Measurements from ENCODE around the gene WFDC1.

WFDC1 gene, protein sequence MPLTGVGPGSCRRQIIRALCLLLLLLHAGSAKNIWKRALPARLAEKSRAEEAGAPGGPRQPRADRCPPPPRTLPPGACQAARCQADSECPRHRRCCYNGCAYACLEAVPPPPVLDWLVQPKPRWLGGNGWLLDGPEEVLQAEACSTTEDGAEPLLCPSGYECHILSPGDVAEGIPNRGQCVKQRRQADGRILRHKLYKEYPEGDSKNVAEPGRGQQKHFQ

DNA sequence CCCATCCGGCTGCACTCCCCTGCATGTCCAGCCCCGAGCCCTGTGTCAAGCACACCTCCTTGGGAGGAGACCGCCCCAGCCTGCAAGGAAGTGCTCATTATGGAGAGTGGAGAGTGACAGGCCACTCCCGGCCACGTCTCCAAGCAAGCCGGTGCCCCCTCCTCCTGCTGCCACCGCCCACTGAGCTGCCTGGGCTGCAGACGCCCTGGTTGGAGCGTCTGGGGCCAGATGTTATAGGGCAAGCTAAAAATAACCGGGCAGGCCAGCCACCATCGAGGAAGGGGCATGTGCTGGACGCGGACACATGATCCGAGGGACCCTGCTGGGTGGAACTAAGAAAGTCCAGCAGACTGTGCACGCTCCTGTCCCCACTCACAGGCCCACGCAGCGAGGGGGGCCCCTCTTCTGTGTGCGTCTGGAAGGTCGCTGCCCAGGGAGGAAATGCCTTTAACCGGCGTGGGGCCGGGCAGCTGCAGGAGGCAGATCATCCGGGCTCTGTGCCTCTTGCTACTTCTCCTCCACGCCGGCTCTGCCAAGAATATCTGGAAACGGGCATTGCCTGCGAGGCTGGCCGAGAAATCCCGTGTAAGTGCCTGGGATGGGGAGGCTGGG is at the start of gene WFDC1:
Gene WFDC1, plus strand, starts transcription at position 348 of the 612 bp plus-strand sequence. Its CDS starts 94 bp downstream, at position 442.
- no peak for DNase-seq

DNA sequence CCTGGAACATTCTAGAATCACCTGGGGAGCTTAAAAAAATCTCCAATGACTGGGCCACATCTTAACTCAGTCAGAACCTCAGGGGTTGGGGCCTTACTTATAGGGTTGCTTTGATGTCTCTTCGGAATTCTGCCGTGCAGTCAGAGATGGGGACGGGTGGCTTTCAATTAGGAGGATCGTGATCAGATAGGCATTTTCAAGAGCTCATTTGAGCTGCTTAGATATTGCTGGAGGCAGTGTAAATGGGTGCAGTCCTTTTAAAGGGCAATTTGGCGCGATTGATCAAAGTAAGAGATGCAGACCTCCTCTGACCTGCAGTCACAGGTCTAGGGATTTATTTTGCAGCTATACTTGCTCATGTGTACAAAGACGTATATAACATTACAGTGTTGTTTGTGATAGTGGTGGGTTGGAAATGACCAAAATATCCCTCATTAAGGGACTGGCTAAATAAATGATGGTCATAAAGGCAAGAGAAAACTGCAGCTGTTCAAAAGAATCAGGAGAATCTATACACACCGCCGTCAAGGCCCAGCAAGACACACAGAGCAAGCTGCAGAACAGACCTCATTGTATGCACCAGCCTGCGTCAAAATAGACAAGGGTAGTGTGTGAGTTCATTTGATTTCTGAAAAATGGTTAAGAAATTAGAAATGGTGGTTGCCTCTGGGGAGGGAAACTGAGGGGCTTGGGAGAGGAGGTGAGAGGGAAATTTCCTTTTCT is 48.6 kb upstream of the WFDC1 start:
- DNase-seq, result no peak

GRCh38 chr16:84246679-84247077 is 48.0 kb upstream of the WFDC1 start:
- no peak for DNase-seq

DNA sequence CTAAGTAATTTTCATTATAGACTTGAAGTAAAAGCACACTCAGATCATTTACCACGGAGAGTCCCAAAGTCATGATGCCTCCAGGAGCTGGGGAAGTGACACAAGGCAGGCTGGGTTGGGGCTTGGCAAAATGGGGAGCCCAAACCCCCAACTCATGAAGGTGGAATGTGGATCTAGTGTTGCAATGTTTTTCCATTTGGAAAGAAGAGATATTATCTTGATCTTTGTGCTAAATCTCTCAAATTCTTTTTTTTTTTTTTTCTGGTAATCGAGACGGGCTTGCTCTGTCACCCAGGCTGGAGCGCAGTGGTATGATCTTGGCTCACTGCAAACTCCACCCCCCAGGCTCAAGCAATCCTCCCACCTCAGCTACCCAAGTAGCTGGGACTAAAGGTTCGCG is 47.3 kb upstream of the WFDC1 start:
- no peak for DNase-seq

DNA sequence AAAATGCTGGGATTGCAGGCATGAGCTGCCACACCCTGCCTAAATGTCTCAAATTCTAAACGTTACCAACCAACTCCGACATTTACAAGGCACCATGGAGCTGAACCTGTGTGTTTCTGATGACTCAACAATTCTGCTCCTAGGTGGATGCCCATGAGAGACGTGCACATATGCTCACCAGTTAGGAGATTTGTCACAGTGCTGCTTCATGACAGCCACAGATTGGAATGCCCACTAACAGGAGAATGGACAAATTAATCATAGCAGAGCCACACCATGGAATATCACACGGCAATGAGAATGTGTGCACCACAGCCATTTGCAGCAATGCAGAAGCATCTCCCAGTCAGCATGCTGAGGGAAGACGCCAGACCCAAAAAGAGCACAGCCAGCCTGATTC is 46.8 kb upstream of the WFDC1 start:
- DNase-seq, result no peak

- no peak for DNase-seq
These were observed 42.5 kb upstream of the WFDC1 start for GRCh38 chr16:84252184-84252583.

GRCh38 chr16:84253173-84253572 is 41.5 kb upstream of the WFDC1 start:
- no peak for DNase-seq

DNA sequence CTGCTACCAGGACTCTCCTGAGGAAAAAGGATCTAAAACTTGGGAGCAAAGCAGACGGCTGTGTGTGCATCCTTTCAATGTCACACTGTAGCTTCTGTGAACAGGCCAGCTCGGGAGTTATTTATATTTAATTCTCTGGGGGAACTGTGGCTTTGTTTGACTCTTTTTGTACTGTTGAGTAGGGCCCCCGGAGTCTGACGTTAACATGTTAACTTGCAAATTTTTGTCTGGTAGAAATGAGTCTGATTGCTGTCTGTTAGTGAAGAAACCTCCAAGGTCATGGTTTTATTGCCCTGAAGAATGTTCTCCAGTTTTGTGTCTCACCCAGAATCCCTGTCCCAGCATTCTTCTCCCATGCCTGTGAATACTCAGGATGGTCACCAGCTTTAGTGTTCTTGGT is 40.6 kb upstream of the WFDC1 start:
- DNase-seq, result no peak

DNA sequence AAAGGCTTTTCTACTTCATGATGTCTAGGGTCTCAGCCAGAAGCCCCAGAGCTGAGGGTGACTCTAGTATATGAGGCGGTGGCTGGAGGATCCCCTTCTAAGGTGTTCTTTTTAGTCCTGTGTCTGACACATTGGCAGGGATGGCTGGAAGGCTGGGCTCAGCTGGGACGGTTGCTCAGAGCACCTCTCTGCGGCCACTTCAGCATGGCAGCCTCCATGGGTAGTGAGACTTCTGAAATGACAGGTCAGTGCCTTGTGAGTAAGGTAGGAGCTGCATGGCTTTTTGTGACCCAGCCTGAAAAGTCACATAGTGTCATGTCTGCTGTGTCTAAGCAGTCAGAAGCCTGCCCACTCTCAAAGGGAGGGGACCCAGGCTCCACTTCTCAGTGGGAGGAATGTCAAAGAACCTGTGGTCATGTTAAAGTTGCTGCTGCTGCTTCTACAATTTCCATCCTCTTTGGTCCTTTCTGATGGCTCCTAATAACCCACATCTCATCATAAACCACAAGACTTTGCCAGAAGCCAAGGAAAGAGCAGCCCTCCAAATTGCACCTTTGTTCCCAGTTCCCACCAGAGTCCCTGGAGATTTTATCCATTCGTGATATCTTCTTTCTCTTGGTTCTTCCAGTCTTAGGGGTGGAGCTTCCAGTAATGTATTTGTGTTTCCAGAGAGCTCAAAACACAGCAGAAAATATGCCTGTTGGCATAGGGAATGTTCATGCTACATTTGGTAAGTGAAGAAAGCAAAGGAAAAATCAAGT is 39.4 kb upstream of the WFDC1 start:
- DNase-seq, result no peak

GRCh38 chr16:84258266-84258665 is 36.4 kb upstream of the WFDC1 start:
- DNase-seq, result no peak

DNA sequence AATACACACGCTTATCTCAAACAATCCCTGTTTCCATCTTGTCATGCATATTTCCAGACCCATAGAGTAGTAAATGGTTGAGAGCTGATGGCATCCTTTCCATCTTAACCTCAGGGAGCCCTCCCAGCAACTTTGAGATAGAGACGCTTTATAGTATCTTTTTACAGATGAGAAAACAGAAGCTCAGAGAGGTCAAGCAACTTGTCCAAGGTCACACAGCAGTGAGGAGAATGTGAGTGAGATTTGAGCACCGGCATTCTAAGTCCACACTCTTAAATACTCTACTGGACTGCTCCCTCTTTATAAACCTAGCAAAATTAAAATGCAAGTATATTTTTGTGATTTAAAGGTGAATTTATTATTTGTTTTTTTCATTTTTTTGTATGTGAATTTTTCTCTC is 35.0 kb upstream of the WFDC1 start:
- no peak for DNase-seq

GRCh38 chr16:84260766-84261554 is 33.7 kb upstream of the WFDC1 start:
- no peak for DNase-seq

DNA sequence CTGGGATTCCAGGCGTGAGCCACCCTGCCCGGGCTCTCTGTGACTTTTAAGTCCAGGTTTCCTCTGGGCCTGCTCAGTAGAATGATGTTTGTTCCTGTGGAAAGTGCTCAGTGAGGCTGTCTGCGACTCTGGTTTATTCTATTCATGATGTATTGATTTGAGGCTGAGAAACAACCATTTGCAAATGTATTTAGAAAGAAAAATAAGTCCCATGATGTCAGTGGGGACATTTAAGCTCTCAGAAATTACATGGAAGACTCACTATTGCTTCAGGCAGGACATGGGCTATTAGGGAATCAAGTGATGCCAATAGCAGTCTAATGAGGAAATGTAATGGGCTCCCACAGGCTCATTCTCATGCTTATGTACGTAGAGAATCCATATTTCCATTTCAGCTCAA is 32.6 kb upstream of the WFDC1 start:
- DNase-seq, result no peak

DNA sequence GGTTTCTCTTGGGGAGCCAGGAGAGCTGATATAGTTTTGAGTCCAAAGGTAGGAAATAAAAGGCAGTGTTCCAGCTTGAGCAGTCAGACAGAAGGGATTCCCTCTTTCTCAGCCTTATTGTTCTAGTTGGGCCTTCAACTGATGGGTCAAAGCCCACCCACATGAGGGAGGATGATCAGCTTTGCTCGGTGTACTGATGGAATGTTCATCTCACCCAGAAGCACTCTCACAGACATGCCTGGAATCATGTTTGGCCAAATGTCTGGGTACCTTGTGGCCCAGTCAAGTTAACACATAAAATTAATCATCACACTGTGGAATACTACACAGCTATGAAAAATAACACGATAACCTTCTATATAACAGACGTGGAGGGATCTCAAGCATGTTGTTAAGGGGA is 31.7 kb upstream of the WFDC1 start:
- no peak for DNase-seq

- DNase-seq, result peak; percentile 60
These were observed 28.2 kb upstream of the WFDC1 start for GRCh38 chr16:84266451-84266850.

DNA sequence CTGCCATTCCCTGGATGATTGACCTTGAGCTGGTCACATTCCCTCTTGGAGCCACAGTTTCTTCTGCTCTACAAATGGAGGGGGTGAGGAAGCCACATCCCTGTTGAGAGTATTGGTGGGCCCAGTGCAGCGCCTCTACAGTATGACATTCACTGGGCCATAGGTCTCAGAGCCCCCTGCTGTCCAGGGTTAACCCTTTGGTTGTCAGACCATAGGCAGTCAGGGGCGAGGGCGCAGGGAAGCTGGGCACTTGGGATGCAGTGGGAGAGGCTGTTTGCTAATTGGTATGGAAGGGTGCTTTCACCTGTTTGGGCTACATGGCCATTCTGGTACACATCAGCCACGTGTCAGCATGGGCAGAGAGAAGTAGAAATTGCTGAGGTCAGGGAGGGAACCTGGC is 27.3 kb upstream of the WFDC1 start:
- DNase-seq, result no peak

DNA sequence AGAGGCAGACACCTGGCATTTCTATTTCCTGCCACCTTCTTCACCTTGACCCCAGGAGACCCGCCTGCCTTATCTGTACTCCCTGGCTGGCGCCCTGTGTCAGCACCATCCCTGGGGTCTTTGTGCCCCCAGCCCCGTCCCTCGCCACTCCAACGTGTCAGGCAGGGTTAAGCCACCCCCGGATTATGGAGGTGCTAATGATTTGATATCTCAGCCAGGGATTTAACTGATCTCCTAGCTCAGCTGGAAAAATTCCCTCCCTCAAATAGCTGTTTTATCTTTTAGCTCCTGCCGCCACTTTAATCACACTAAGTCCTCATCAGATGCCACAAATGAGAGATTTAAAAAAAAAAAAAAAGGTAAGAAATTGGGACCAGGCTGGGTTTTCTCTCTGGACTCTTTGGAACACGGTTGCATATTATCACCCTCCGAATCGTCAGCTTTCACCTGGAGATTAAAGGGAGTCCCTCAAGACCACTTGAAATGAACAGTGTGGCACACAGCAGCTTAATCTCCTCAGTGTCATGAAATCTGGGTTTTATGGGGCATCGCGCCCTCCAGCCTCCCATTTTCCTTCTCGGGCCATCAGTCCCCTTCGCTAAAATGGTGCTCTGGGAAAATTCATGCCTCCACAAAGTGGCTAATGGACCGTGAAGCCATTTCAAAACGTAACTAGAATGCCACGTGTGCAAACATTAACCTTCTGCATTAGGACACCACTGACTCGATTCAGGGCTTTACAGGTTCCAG is 26.2 kb upstream of the WFDC1 start:
- no peak for DNase-seq

GRCh38 chr16:84270071-84270470 is 24.6 kb upstream of the WFDC1 start:
- no peak for DNase-seq

DNA sequence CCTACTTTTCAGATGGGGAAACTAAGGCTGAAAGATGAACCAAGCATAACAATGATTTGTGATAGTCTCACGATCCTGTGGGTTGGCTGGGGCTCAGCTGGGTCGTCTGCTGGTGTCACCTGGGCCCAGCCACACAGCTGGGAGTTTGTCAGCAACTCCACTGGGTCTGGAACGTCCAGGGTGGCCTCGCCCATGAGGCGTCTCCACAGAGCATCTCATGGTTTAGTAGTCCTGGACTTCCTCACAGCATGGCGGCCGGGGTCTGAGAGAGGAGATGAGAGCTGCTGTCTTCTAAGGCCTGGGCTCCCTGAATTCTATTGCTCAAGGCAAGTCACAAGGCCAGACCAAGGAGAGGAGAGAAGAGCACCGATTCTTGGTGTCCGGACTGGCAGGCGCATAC is 24.1 kb upstream of the WFDC1 start:
- no peak for DNase-seq

DNA sequence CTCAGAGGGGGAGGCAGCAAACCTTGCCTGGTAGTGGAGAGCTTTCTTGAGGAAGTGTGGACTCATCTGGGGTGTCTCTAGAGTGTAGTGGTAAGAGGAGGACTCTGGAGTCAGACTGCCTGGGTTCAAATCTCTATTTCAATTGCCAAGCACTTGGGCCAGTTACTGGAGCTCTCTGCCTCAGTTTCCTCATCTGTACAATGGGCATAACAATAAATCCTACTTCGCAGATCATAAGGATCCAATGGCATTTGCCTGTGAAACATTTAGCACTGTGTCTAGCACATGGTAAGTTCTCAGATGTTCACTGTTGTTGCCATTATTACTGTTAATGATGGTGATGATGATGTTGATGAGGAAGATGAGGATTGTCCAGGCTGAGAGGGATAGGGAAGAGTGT is 23.6 kb upstream of the WFDC1 start:
- no peak for DNase-seq

- DNase-seq, result no peak
These were observed 22.8 kb upstream of the WFDC1 start for GRCh38 chr16:84271866-84272265.

GRCh38 chr16:84272740-84273320 is 21.8 kb upstream of the WFDC1 start:
- no peak for DNase-seq
